Thoracic aorta (tissue), 2 donors: Measurements from ENCODE around the gene PRDM10. TPM values are rescaled to one million over a fixed set of nuclear protein-coding genes. Genes with fewer than 3 reads are reported as not detected.

ENCODE experiments used
- ATAC-seq: fragments of 150-250 bp; one replicate; pipeline ENCODE4 v1.8.0; 2017; ENCODE audit warnings: low read depth; ENCODE audit not compliant: insufficient number of reproducible peaks, low FRiP score
- DNase-seq: peaks from one replicate; pipeline ENCODE4 v3.0.0-alpha.2; 2020; ENCODE audit warnings: low spot score
- H3K27ac ChIP-seq, 2 donors: fragments of 200-600 bp; sonication (generic); 1 replicate in 1 of 2; 2 replicates in 1 of 2; pipeline ENCODE4 v1.5.1; 2016; ENCODE audit warnings: mild to moderate bottlenecking in 2 of 2, moderate library complexity in 2 of 2
- H3K27me3 ChIP-seq: fragments of 200-600 bp; sonication (generic); replicated peaks from 2 replicates; pipeline ENCODE4 v1.6.0; 2016; ENCODE audit warnings: mild to moderate bottlenecking; ENCODE audit not compliant: insufficient read depth
- H3K36me3 ChIP-seq: fragments of 200-600 bp; sonication (generic); one replicate; pipeline ENCODE4 v1.5.1; 2016
- H3K4me1 ChIP-seq, 2 donors: fragments of 200-600 bp; sonication (generic); 1 replicate in 1 of 2; 2 replicates in 1 of 2; pipeline versions ENCODE4 v1.5.1 to v1.6.0; 2016; ENCODE audit warnings: low read depth in 2 of 2, mild to moderate bottlenecking in 1 of 2; ENCODE audit not compliant: control insufficient read depth in 1 of 2
- H3K4me3 ChIP-seq: fragments of 200-600 bp; sonication (generic); 2 replicates; pipeline ENCODE4 v1.5.1; 2016; ENCODE audit warnings: mild to moderate bottlenecking
- H3K9me3 ChIP-seq: fragments of 200-600 bp; sonication (generic); 2 replicates; pipeline ENCODE4 v1.5.1; 2016
- total RNA-seq, 2 donors: library from RNA; depleted of rRNA; stranded (reverse); fragments of >200 nt; gene quantifications; one replicate each; pipeline versions ENCODE4 v1.1.0 to v1.2.3, GENCODE V29; 2016
- TF ChIP-seq, protein P1 (sequence below): fragments of 200-600 bp; sonication (generic); IDR thresholded peaks from one replicate; pipeline ENCODE4 v1.5.1; 2019; ENCODE audit warnings: antibody characterized with exemption

PRDM10 gene
- total RNA-seq, 2 donors from 2014 or later: 8.8 to 10.4 TPM

DNA sequence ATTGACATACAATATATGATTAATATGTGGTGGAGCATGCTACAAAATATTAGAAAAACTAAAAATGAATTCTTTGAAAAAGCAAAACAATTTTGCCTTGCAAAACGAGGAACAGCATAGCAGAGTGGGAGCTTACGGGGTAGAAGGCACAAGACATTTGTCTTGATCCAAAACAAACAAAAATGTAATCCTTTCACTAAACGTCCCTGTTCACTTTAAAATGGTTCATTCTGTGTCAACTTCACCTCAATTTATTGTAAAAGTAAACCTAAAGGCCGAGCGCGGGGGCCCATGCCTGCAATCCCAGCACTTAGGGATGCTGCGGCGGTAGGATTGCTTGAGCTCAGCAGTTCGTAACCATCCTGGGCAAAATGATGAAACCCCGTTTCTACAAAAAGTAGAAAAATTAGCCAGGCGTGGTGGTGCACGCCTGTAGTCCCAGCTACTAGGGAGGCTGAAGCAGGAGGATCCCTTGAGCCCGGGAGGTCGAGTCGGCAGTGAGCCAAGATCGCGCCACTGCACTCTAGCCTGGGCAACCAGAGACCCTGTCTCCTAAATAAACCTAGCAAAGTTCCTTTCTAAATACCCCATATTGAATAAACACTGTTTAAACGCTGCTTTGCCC is 2.0 kb downstream of the PRDM10 start:
- no peaks in the 10 kb centered on the region for H3K27me3 ChIP-seq
- H3K36me3 ChIP-seq: no peaks in the 10 kb centered on the region
- H3K4me3 ChIP-seq: peak overlapping the region; percentile 77
- H3K27ac ChIP-seq: peak overlapping the region; percentile 95 to 99
- TF ChIP-seq, protein P1, sequence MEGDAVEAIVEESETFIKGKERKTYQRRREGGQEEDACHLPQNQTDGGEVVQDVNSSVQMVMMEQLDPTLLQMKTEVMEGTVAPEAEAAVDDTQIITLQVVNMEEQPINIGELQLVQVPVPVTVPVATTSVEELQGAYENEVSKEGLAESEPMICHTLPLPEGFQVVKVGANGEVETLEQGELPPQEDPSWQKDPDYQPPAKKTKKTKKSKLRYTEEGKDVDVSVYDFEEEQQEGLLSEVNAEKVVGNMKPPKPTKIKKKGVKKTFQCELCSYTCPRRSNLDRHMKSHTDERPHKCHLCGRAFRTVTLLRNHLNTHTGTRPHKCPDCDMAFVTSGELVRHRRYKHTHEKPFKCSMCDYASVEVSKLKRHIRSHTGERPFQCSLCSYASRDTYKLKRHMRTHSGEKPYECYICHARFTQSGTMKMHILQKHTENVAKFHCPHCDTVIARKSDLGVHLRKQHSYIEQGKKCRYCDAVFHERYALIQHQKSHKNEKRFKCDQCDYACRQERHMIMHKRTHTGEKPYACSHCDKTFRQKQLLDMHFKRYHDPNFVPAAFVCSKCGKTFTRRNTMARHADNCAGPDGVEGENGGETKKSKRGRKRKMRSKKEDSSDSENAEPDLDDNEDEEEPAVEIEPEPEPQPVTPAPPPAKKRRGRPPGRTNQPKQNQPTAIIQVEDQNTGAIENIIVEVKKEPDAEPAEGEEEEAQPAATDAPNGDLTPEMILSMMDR: no peak
- no peak for ATAC-seq
- DNase-seq: no peak
- H3K4me1 ChIP-seq: peaks cover 14 to 33% of the 10 kb centered on the region in 2 donors
- no peaks in the 10 kb centered on the region for H3K9me3 ChIP-seq

DNA sequence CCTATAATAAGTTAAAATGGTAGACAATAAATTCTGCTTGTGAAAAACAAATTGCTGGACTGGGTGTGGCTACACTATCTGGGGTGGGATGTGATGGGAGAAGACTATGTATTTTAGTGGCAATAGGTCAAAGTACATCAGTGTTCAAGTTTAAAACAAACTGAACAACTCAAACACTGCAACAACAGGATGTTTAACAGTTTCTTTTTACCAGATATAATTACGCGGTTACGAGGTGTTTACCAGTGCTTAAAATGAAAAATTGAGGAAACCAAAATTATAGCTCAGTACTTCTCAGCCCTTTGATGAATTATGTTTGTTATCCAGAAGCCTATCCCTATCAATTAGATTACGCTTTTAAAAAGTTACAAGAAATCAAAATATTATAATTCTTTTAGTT is 3.2 kb downstream of the PRDM10 start:
- H3K27ac ChIP-seq: no peak overlapping the region
- ATAC-seq: no peak
- no peaks in the 10 kb centered on the region for H3K27me3 ChIP-seq
- peaks cover 14 to 33% of the 10 kb centered on the region in 2 donors for H3K4me1 ChIP-seq
- no peaks in the 10 kb centered on the region for H3K9me3 ChIP-seq
- no peaks in the 10 kb centered on the region for H3K36me3 ChIP-seq
- no peak for DNase-seq
- TF ChIP-seq, protein P1: no peak
- H3K4me3 ChIP-seq: no peak overlapping the region

DNA sequence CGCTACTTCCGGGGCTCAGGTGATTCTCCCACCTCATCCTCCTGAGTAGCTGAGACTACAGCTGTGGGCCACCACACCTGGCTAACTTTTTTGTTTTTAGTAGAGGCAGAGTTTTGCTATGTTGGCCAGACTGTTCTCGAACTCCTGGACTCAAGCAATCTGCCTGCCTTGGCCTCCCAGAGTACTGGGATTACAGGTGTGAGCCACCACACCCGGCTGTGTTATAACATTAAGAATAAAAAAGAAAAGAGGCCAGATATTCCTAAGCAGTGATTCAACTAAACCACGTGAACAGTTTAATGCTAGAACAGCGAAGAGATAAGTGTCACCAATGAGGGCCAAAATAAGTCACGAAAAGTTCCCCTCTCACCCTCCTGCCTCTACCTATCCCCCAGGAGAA is 3.7 kb downstream of the PRDM10 start:
- DNase-seq: no peak
- TF ChIP-seq, protein P1: no peak
- H3K27ac ChIP-seq: no peak overlapping the region

DNA sequence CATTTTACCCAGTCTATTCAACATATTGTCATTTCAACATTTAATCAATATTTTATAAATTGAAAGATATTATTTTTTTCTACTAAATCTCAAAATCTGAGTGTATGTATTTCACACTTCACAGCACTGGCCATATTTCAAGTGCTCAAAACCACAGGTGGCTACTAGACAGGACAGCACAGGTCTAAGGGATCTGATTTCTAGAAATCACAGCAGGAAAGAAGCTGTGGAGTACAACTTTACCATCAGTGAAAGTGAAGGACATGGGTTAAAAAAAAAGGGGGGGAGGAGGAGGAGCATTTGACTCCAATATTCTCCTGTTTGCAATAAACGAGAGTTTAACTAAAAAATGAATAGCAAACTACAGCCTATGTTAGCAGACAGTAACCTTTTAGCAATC is 4.5 kb downstream of the PRDM10 start:
- Histone ChIP-seq H3K4me3 (no peak overlapping the region), H3K27ac (no peak overlapping the region), H3K9me3 (no peaks in the 10 kb centered on the region), H3K36me3 (no peaks in the 10 kb centered on the region), H3K4me1 (peaks cover 10 to 25% of the 10 kb centered on the region in 2 donors), H3K27me3 (no peaks in the 10 kb centered on the region)
- TF ChIP-seq, protein P1: no peak
- DNase-seq (no peak), ATAC-seq (no peak)

More for the DNA sequence above, 3.7 kb downstream of the PRDM10 start:
- Histone ChIP-seq H3K27me3 (no peaks in the 10 kb centered on the region), H3K9me3 (no peaks in the 10 kb centered on the region), H3K4me3 (no peak overlapping the region), H3K4me1 (peaks cover 10 to 28% of the 10 kb centered on the region in 2 donors), H3K36me3 (no peaks in the 10 kb centered on the region)
- no peak for ATAC-seq

DNA sequence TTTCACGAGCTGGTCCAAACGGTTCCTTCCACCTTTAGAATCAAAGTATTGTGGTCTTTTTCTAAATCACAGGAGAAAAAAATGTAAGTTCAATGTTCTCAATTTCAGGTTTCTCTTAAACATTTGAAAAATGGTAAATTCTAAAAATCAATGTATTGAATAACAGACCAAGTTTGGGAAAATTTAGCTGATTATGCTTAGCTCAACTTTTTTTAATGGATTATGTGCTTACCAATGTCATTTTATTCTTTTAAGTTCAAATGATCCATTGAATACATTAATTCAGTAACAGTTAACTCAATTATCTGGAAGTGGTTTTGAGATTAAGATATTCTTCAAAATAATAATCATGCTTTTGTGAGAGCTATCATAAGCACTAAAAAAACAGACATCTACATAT is 5.1 kb downstream of the PRDM10 start:
- no peak for DNase-seq
- Histone ChIP-seq H3K4me1 (peaks cover 10 to 25% of the 10 kb centered on the region in 2 donors), H3K9me3 (no peaks in the 10 kb centered on the region), H3K27me3 (no peaks in the 10 kb centered on the region), H3K36me3 (no peaks in the 10 kb centered on the region), H3K4me3 (no peak overlapping the region), H3K27ac (no peak overlapping the region)
- ATAC-seq: no peak
- TF ChIP-seq, protein P1: no peak
